ENCODE measurements around the gene TPD52L1.
"Not testable (repeated sequence)": the region's sequence is repeated elsewhere in the genome, so short reads cannot be mapped to it uniquely, and the experiment has no call there.

The TPD52L1 gene

DNA sequence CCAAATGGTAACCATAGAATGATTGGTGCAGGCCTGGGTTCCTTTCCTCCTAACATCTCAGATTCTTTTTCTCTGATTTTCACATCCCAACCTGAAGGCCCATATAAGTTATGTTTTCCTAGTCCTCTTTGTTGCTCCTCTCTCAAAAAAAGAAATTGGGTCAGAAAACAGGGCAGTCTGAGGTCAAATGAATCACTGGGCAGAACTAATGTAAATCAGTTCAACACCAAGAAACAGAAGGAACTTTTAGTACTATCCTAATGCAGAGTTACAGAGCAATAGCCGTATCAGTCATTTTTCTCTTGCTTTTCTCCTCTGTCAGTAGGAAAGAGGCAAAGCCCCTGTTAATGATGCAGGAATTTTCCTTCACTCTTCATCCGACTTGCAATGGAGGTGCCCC lies 11.0 kb upstream of the TPD52L1 start:
- no peak for DNase-seq (ENCODE audit: low read depth in 2 of 2)

DNA sequence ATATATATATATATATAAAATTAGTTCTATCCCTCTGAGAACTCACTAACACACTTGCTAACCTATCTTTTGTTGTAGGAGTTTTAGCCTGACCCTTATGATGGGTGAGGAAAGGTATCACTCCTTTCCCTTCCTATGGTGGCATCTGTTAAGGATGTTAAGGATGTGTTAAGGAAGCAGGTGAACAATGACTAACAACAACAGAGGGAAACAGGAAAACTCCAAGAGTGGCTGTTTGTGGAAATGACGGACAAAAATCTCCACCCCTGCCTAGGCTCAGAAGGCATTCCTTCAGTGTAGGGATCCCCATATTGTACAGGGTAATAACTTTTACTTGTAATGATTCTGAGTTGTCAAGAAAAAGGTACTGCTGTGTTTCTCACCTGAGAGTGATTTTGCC lies 8.8 kb upstream of the TPD52L1 start:
- no peak for DNase-seq (ENCODE audit: low read depth in 2 of 2)

DNA sequence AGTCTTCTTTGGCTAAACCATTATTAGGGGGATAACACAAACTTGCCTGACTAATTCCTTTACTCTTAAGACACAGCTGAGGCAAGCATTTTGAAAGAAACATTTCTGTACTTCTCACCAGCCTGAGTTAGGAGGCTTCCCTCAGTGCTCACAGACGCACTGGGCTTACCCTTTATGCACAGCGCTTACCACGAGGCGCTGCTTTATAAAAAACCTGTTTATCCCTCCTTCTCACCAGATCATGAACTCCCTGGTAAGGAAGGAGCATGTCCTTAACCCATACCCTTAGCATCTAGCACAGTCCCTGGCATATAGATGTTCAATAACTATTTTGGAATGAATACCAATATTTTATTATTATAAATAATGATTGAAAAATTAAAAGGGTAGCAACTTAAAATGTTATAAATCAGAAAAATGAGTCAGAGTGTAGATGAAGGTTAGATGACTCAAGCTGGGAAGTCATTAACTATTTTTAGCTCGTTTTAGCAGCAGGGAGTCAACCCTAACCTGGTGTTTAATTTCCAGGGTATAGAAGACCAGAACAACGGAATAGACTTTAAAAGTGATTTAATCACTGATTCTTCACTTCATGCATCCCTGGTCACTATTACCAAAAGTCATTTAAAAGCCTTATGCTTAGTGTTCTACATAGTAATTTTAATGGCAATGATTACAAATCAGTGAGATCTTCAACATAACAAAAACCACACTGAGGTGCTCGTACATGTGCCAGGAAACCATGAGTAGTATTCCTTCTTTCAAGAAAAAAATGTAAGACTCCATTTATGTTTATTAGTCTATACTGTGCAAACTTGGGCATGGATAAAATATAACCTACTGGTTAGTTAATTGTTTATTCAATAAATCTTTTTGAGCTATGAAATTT lies 4.1 kb upstream of the TPD52L1 start:
- peak; percentile 21 for DNase-seq (ENCODE audit: low read depth in 2 of 2)

DNA sequence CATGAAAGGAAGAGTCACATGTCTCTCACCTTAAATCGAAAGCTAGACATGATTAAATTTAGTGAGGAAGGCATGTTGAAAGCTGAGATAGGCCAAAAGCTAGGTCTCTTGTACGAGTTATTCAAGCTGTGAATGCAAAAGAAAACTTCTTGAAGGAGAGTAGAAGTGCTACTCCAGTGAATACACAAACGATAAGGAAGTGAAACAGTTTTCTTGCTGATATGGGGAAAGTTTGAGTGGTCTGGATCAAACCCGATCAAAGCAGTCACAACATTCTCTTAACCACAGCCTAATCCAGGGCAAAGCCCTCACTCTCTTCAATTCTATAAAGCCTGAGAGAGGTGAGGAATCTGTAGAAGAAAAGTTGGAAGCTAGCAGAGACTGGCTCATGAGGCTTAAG lies 1.9 kb upstream of the TPD52L1 start:
- no peak for DNase-seq (ENCODE audit: low read depth in 2 of 2)

DNA sequence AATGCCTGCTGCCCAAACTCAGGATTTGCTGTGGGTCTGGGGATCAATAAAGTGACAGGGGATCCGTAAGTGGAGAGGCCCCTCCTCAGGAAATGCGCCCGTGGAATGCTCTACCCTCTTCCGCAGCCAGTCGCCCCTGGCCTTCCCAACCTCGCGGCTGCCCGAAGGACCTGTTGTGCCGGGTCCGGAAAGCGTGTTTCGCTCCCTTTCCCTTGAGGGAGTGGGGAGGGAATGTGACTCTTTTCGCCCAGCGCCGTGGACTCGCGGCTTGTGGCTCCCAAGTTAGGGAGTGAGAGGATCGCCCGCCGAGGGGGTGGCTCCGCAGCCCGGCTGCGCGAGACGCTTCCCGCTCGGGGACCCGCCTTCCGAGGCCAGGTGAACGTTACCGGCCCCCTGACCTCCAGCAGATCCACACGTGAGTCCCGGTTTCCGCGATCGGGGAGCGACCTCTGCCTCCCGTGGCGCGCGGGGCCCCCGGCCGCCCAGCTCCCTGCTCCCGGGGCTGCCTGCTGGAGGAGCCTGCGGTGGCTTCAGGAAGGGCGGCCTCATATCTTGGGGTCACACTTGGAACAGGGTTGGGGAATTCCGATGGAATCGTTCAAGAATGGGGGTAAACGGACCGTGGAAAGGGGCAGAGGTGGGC lies 666 bp downstream of the TPD52L1 start:
- no peak for DNase-seq (ENCODE audit: low read depth in 2 of 2)

DNA sequence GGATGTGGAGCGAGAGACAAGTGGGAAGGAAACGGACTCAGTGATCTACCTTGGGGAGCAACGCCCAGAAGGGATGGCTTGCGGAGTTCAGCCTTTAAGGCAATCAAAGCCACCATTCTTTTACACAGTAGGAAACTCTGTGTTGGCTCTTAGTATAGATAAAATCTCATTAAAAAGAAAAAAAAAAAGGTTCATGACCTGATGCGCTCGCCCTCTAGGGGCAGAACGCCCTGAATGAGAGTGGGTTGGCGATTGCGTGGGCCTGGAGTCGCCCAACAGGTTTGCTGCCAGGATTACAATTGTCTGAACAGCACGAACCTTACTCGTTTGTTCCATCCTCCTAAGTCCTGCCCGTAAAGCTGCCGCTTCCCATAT lies 1.2 kb downstream of the TPD52L1 start:
- no peak for DNase-seq (ENCODE audit: low read depth in 2 of 2)

DNA sequence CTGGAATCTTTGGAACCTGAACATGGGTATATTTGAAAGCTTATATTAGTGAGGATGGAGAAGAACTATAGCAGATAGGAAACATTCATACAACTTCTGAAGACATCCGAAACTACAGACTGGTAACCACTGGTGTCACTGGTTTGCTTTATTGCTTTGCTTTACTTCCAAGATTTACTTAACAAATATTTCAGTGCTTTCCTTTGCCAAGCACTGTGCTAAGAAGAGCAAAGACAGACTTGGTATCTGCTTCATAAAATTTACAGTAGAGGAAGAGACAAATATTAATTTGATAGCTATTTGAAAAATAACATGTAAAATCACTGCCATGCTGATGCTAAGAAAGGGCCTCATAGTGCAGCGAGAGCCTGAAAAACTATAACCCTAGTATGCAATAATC lies 1.8 kb downstream of the TPD52L1 start:
- no peak for DNase-seq (ENCODE audit: low read depth in 2 of 2)

DNA sequence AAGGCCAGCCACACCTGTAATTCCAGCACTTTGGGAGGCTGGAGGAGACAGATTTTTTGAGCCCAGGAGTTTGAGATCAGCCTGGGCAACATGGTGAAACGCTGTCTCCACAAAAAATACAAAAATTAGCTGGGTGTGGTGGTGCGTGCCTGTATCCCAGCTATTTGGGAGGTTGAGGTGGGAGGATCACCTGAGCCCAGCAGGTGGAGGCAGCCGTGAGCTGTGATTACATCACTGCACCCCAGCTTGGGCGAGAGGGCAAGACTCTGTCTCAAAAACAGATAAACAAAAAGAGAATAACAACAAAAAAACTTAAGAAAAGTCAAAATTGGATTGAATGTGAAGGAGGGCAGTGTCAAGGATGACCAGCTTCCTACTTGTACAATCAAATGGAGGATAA lies 2.9 kb downstream of the TPD52L1 start:
- no peak for DNase-seq (ENCODE audit: low read depth in 2 of 2)

DNA sequence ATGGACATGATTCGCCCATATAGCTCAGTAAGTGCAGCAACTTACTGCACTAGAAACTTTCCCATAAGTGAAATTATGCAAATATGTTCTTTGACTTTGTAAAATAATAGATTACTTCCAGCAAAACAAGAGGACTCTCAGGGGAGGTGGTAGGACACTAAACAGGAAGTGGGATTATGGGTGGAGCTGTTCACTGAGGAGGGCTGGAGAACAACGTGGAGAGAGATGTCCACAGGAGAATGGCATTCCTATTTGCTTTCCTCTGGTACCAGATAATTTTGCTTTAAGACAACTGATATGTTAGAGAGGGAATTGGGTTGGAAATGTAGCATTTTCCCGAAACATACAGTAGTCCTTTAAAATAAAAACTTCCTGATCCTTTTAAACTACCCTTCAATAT lies 3.7 kb downstream of the TPD52L1 start:
- no peak for DNase-seq (ENCODE audit: low read depth in 2 of 2)

DNA sequence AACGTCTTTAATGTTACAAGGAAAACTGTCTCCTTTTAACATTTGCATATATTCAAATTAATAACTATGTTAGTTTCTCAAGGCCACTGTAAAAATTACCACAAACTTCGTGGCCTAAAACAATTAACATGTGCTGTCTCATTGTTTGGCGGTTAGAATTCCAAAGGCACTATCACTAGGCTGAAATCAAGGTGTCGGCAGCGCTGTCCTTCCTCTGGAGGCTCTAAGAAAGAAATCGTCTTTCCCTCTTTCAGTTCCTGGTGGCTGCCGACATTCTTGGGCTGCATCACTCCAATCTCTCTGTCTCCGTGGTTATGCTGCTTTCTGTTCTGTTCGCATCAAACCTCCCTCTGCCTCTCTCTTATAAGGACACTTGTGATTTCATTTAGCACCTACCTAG lies 4.2 kb downstream of the TPD52L1 start:
- DNase-seq (ENCODE audit: low read depth in 2 of 2): no peak

DNA sequence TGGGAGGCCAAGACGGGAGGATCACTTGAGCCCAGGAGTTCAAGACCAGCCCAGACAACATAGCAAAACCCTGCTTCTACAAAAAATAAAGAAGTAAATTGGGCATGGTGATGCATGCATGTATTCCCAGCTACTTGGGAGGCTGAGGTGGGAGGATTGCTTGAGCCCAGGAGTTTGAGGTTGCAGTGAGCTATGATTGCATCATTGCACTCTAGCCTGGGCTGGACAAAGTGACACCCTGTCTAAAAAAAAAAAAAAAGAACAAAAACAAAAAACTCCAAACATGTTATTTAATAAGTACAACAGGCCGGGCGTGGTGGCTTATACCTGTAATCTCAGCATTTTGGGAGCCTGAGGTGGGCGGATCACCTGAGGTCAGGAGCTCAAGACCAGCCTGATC lies 9.8 kb downstream of the TPD52L1 start:
- DNase-seq (ENCODE audit: low read depth in 2 of 2): not testable (repeated sequence)

DNA sequence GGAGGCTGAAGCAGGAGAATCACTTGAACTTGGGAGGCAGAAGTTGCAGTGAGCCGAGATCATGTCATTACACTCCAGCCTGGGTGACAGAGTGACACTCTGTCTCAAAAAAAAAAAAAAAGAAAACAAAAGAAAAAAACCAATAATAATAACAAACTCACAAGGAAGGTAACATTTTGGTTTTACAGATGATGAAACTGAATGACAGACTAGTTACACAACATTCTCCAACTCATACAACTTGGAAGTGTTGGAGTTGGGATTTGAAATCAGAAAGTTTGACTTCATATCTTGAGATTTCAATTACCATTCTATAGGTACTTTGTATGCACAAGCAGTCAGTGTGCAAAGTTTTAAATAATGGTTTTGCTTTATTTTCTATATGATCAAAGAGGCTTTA lies 10.2 kb downstream of the TPD52L1 start:
- DNase-seq (ENCODE audit: low read depth in 2 of 2): no peak

DNA sequence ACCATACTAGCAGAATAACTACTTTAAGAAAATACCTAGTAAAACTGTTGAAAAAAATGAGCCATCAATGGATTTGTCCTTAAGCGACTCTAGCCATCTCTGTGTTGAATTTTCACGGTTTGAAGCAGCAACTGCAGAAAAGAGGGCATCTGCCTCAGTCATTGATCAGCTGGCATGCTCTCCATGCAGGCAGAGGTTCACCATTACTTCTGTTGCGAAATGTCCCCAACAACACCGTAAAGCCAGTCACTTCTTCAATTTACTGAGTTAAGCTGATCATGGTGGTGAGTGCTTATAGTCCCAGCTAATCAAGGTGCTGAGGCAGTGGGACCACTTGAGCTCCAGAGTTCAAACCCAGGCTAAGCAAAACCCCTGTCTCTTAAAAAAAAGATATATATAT lies 11.1 kb downstream of the TPD52L1 start:
- DNase-seq (ENCODE audit: low read depth in 2 of 2): no peak

DNA sequence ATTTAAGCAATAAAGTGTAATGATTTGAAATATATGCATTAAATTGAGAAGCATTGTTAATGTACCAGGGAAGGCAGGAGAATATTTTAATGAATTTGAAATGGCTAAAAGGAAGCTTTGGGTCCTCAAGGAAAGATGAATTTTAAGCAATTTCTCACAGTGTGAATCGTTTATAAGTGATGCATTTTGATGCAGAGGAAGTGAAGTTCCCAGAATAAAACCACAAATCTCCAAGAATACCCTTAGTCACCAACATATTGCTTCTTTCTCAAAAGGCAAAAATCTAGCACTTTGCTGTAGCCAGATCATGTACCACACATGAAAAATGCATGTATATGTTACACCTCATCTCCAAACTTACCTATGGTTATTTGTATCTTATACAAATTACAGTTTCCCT lies 11.7 kb downstream of the TPD52L1 start:
- no peak for DNase-seq (ENCODE audit: low read depth in 2 of 2)

DNA sequence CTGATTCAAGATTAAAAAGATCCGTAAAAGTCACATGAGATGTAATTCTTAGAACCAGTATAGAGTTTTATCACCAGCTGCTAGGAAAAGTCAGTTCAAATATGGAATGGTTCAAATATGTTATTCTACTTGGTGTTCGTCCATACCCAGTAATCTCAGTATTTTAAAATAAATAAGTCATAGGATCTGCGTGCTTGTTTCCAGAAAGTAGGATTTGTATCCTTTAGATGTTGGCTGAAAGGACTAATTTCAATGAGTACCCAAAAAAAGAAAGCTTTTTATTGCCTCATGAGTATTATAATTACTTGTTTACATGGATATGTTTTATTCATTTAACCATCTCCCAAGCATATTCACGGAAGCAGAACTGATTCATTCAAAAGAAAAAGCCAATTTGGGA lies 12.2 kb downstream of the TPD52L1 start:
- no peak for DNase-seq (ENCODE audit: low read depth in 2 of 2)

DNA sequence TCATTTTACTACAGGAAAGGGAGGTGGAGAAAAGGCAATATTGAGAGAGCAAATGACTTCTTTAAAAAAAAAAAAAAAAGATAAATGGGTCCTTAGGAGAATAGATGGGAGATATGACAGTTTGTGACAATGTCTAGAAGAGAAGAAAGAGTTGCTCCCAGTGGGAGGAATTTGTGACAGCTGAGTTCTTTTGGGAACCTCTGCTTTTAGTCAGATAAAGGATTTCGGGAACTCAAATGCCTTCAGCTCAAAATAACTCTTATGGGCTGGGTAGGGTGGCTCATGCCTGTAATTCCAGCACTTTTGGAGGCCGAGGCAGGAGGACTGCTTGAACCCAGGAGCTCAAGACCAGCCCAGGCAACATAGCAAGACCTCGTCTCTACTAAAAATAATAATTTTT lies 13.1 kb downstream of the TPD52L1 start:
- DNase-seq (ENCODE audit: low read depth in 2 of 2): no peak

DNA sequence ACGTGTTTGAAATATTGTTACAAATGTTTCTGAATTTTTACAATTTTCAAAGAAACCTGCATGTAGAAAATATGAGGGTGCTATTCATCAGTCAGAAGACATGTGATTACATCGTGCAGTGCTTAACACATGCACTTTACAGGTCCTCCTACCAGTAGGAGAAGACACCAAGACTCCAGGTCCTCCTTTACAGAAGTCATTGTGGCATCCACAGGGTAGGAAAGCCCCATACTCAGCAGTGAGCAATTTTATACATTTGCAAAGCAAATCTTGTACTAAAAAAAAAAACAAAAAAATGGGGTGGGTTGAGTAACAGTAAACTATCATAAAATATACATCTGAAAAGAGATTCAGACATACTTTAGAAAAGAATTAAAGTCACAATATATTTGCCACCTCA lies 14.0 kb downstream of the TPD52L1 start:
- no peak for DNase-seq (ENCODE audit: low read depth in 2 of 2)

DNA sequence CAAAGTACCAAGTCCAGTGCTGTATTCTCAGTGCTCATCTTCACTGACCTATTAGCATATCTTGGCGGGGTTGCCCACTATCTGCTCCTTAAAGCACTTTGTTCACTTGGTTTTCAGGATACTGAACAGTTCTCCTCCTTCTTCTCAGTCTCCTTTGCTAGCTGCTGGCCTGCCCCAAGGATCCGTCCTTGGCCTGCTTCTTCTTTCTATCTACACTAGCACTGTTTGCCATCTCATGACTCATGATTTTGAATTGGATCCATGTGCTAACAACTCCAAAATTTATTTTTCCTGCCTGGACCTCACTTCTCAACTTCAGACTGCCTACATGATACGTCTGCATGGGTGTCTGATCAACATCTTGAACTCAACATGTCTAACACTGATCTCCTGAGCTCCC lies 15.5 kb downstream of the TPD52L1 start:
- peak in 1 of 2 experiments; percentile 36 for DNase-seq (ENCODE audit: low read depth in 2 of 2)

DNA sequence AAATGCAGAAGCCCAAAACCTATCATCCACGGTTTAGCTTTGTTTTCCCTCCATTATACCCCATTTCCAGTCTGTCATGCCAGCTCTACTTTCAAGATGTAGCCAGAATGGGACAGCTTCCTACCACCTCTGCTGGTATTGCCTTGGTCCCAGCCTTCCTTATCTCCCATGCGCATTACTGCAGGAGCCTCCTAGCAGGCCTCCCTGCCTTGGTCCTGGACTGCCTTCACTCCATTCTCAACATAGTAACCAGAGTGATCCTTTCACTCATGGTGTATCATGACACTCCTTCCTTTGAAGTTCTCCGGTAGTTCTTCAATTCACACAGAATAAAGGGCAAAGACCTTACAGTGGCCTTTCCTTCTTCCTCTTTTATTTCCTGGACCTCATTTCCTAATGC lies 15.9 kb downstream of the TPD52L1 start:
- no peak for DNase-seq (ENCODE audit: low read depth in 2 of 2)

DNA sequence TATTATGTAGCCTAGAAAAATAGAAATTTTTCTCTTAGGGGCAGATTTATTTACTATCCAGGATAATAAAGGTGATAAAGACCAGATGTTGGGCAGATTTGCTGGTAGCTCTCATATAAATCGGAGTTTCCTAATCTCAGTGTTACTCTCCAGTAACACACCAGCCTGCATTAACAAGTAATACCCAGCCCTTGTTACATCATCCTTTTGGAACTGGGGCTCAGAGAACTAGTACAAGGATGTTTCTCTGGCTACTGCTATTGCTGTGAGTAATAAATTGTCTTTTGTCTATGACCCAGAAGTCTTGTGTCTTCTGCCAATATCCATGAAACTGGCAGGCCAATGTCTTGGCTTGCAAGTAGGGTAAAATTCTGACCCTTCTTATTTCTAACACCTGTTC lies 16.8 kb downstream of the TPD52L1 start:
- peak; percentile 70 for DNase-seq (ENCODE audit: low read depth in 2 of 2)

DNA sequence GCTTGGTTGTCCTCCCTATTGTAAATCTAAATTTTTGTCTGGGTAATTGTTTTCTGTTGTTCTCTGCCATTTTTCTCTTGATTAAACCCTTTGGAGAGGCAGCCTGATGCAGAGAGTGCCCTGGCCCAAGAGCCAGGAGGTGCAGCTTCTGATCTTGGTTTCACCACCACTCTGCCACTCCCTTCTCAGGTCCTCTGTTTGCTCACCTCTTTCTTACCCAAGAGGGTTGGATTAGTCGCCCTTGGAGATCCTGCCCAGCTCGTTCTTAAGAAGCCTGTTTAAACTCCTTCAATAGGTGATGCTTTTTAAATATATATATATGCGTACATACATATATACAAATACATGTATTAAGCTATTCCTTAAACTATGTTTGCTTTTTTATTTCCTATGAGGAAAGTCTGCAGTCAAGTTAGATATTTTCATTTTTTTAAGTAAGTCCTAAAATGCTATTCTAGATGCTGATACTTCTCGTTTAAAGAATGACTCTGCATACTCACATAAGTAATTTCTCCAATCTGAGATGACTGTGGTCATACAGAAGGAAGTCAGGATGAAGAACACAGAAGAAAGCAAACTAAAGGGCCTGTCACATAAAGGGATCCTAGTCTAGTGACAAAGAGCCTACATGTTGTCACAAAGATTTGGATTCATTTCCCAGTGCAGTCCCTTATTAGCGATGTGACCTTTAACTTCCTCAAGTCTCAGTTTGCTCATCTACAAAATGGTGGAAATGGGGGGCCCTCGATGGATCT lies 19.9 kb downstream of the TPD52L1 start:
- DNase-seq (ENCODE audit: low read depth in 2 of 2): no peak

DNA sequence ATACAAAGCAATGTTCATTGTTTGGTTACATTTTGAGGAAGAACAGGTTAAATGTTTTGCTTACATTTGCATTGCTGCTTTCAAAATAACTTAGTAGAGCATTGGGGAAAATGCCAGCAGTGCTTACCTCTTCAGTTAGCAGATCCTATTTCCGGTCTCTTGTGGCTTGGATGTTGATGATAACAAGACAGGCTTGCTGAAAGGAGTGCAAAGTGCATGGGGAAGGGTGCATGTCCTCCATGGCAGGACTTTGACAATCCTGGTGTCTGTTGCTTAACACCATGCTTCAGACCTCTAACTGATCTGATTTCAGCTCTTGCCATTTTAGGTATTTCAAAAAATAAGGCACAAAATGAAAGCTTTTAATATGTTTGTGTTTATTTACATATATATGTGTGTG lies 21.1 kb downstream of the TPD52L1 start:
- no peak for DNase-seq (ENCODE audit: low read depth in 2 of 2)
